Fibroblast of lung (primary cell): ENCODE data around the gene TPRG1L. TPM values are rescaled to one million over a fixed set of nuclear protein-coding genes. Genes with fewer than 3 reads are reported as not detected.

Experiments
- DNase-seq, 2 donors: peaks; one replicate each; pipeline versions ENCODE4 v3.0.0 to v3.0.0-alpha.2; 2010; ENCODE audit warnings: low read depth in 2 of 2
- H2AFZ ChIP-seq: 2 replicates; pipeline ENCODE4 v1.5.1; 2012; ENCODE audit warnings: low read length, control low read depth, inconsistent platforms
- H3K27ac ChIP-seq: 2 replicates; pipeline ENCODE4 v1.5.1; 2011; ENCODE audit warnings: low read length, control low read depth; ENCODE audit not compliant: insufficient read depth
- H3K27me3 ChIP-seq: 2 replicates; pipeline ENCODE4 v1.5.1; 2011; ENCODE audit warnings: mild to moderate bottlenecking, low read length; ENCODE audit not compliant: control insufficient read depth, insufficient read depth
- H3K36me3 ChIP-seq: 2 replicates; pipeline ENCODE4 v1.5.1; 2011; ENCODE audit warnings: low read length; ENCODE audit not compliant: control insufficient read depth, insufficient read depth
- H3K4me1 ChIP-seq: 2 replicates; pipeline ENCODE4 v1.5.1; 2011; ENCODE audit warnings: low read length; ENCODE audit not compliant: control insufficient read depth, insufficient read depth; ENCODE audit errors: extremely low read depth
- H3K4me2 ChIP-seq: 2 replicates; pipeline ENCODE4 v1.5.1; 2011; ENCODE audit warnings: low read length, control low read depth; ENCODE audit not compliant: insufficient read depth; ENCODE audit errors: extremely low read depth
- H3K4me3 ChIP-seq, 4 experiments: fragments of 200-600 bp in 1 of 4; sonication (generic) in 1 of 4; replicated peaks in 1 of 4; 2 replicates each; pipeline ENCODE4 v1.5.1; 2011 to 2016; ENCODE audit warnings: low read length in 4 of 4, low read depth in 3 of 4, mild to moderate bottlenecking in 3 of 4, control low read depth in 2 of 4, inconsistent platforms in 1 of 4, mixed read lengths in 1 of 4; ENCODE audit not compliant: insufficient read depth in 1 of 4; ENCODE audit errors: control extremely low read depth in 1 of 4
- H3K79me2 ChIP-seq: 2 replicates; pipeline ENCODE4 v1.5.1; 2012; ENCODE audit warnings: mild to moderate bottlenecking, low read length, inconsistent platforms; ENCODE audit not compliant: control insufficient read depth, insufficient read depth
- H3K9ac ChIP-seq: 2 replicates; pipeline ENCODE4 v1.5.1; 2011; ENCODE audit warnings: mild to moderate bottlenecking, low read length, control low read depth; ENCODE audit not compliant: insufficient read depth
- H3K9me3 ChIP-seq: 2 replicates; pipeline ENCODE4 v1.5.1; 2012; ENCODE audit warnings: low read depth, low read length; ENCODE audit not compliant: control insufficient read depth, insufficient read depth
- H4K20me1 ChIP-seq: 2 replicates; pipeline ENCODE4 v1.5.1; 2011; ENCODE audit warnings: low read length; ENCODE audit not compliant: control insufficient read depth, insufficient read depth; ENCODE audit errors: extremely low read depth
- EZH2 ChIP-seq: IDR thresholded peaks from 2 replicates; pipeline ENCODE4 v1.5.1; 2012; ENCODE audit warnings: low read length, control low read depth, mild to moderate bottlenecking; ENCODE audit errors: missing control alignments
- polyA plus RNA-seq, 2 donors: library from polyadenylated mRNA; depleted of rRNA in 1 of 2; stranded (reverse) in 1 of 2; unstranded in 1 of 2; fragments of >200 nt; gene quantifications; 2 replicates each; pipeline ENCODE4 v1.2.1, GENCODE V29; 2011 to 2012; ENCODE audit warnings: missing spikeins in 1 of 2
- total RNA-seq: library from RNA; depleted of rRNA; stranded (reverse); fragments of >200 nt; gene quantifications from 2 replicates; pipeline ENCODE4 v1.2.1, GENCODE V29; 2014
- TF ChIP-seq, protein P1 (sequence below), 2 donors: IDR thresholded peaks in 1 of 2; conservative IDR thresholded peaks in 1 of 2; 1 replicate in 1 of 2; 2 replicates in 1 of 2; pipeline ENCODE4 v1.5.1; 2011 to 2012; ENCODE audit warnings: low read length in 2 of 2, control low read depth in 1 of 2, inconsistent platforms in 1 of 2, low read depth in 1 of 2, mild to moderate bottlenecking in 1 of 2

The TPRG1L gene
- total and polyA plus RNA-seq, 2 donors (not counting 1 experiment from before 2014, with no cell fraction given): 22.3 to 56.7 TPM

DNA sequence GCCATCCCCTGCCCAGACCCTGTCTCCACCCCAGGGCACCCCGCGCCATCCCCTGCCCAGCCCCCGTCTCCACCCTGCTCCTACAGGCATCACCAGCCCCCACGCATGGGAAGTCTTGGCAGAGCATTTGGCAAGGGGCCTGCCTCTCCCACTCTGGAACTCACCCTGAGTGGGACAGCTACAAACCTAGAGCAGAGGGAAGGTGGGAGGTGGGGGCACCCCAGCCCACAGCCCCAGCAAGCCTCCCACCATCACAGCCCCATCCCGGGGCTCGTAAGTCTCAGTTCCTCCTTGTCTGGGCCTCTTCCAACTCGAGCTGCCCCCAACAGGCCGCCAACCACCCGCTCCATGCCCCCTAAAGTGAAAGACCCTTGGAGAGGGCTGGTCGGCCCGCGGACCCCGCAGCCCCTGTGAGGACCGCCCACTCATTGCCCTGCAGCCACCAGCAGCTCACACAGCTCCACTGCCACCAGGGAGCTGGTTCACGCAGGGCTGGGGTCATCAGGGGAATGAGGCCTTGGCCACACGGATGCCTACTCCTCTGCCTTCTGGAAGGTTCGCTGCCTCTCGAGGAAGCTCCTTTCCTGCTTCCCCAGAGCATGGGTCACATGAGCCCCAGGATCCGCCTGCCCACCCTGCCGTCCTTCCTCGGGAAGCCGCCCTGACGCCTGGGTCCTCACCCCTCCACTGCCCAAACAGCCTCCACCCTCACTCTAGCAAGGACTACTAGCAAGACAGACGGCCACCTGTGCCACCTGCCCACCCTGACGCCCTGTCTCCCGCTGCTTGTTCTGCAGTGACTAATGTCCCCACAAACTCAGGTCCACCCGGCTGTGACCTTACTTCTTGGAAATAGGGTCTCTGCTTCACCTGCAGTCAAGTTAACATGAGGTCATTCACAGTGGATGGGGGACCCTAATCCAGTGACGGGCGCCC is 27.9 kb upstream of the TPRG1L start:
- Histone ChIP-seq H3K9ac (no peak overlapping the region), H2AFZ (no peak overlapping the region), H3K79me2 (no peaks in the 10 kb centered on the region), H3K4me3 (no peak overlapping the region), H3K27me3 (no peaks in the 10 kb centered on the region), H4K20me1 (no peaks in the 10 kb centered on the region), H3K36me3 (no peaks in the 10 kb centered on the region), H3K9me3 (no peaks in the 10 kb centered on the region), H3K4me2 (no peak overlapping the region), H3K4me1 (no peaks in the 10 kb centered on the region), H3K27ac (no peak overlapping the region)
- no peak for DNase-seq
- TF ChIP-seq, protein P1, sequence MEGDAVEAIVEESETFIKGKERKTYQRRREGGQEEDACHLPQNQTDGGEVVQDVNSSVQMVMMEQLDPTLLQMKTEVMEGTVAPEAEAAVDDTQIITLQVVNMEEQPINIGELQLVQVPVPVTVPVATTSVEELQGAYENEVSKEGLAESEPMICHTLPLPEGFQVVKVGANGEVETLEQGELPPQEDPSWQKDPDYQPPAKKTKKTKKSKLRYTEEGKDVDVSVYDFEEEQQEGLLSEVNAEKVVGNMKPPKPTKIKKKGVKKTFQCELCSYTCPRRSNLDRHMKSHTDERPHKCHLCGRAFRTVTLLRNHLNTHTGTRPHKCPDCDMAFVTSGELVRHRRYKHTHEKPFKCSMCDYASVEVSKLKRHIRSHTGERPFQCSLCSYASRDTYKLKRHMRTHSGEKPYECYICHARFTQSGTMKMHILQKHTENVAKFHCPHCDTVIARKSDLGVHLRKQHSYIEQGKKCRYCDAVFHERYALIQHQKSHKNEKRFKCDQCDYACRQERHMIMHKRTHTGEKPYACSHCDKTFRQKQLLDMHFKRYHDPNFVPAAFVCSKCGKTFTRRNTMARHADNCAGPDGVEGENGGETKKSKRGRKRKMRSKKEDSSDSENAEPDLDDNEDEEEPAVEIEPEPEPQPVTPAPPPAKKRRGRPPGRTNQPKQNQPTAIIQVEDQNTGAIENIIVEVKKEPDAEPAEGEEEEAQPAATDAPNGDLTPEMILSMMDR (conservative IDR thresholded peaks at IDR 0.05 in 1 of 2, IDR thresholded peaks at IDR 0.05 in 1 of 2; ENCODE audit: low read depth in 1 of 2, low read length in 2 of 2): no peak

DNA sequence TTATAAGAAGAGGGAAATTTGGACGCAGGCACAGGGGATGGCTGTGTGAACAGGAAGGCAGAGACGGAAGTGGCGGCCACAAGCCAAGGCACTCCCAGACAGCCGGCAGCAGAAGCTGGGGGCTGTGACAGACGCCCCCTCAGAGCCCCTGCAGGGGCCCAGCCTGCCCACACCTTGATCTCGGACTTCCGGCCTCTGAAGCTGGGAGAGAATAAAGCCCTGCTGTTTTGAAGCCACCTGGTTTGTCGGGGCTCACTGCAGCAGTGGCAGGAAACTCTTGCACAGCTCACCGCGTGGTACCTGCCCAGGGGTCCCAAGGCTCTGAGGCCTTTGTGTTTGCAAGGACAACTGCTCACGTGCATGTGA is 27.2 kb upstream of the TPRG1L start:
- Histone ChIP-seq H3K4me2 (no peak overlapping the region), H3K36me3 (no peaks in the 10 kb centered on the region), H3K9me3 (no peaks in the 10 kb centered on the region), H3K9ac (no peak overlapping the region), H2AFZ (no peak overlapping the region), H3K4me3 (no peak overlapping the region), H3K4me1 (no peaks in the 10 kb centered on the region), H3K79me2 (no peaks in the 10 kb centered on the region), H3K27ac (no peak overlapping the region), H3K27me3 (no peaks in the 10 kb centered on the region), H4K20me1 (no peaks in the 10 kb centered on the region)
- no peak for DNase-seq
- no peak for TF ChIP-seq EZH2
- TF ChIP-seq, protein P1 (conservative IDR thresholded peaks at IDR 0.05 in 1 of 2, IDR thresholded peaks at IDR 0.05 in 1 of 2; ENCODE audit: low read depth in 1 of 2, low read length in 2 of 2): no peak

DNA sequence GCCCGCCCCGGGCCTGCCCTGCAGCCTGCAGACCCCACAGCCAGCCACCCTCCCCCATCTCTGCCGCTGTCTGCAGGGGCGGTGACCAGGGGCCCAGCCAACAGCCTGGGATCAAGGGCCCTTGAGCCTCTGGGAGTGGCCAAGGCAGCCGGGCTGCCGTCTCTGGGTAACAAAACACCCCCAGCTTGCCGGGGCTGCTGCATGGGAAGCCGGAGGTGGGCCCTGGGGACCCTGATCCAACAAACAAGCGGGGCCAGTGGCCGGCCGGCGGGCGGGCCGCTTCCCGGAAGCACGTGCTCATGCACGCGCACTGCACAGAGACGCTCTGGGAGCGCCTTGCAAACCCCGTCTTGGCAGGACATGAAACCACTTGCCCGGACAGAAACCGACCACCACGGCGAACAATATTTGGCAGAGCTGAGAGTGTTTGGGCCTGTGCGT is 26.7 kb upstream of the TPRG1L start:
- no peak for TF ChIP-seq EZH2
- TF ChIP-seq, protein P1 (conservative IDR thresholded peaks at IDR 0.05 in 1 of 2, IDR thresholded peaks at IDR 0.05 in 1 of 2; ENCODE audit: low read depth in 1 of 2, low read length in 2 of 2): no peak
- no peaks in the 10 kb centered on the region for H3K79me2 ChIP-seq
- H3K27me3 ChIP-seq: no peaks in the 10 kb centered on the region
- no peaks in the 10 kb centered on the region for H4K20me1 ChIP-seq
- H3K9me3 ChIP-seq: no peaks in the 10 kb centered on the region
- no peak overlapping the region for H3K4me2 ChIP-seq
- no peak overlapping the region for H3K4me3 ChIP-seq
- H3K36me3 ChIP-seq: no peaks in the 10 kb centered on the region
- H3K27ac ChIP-seq: no peak overlapping the region
- DNase-seq: peak in 1 of 2 donors; percentile 17
- H3K9ac ChIP-seq: no peak overlapping the region
- no peaks in the 10 kb centered on the region for H3K4me1 ChIP-seq
- H2AFZ ChIP-seq: no peak overlapping the region
